Body of pancreas (tissue), 4 donors: Measurements from ENCODE around the gene MROH2A.

Experiments used
- POLR2A ChIP-seq, 3 donors: fragments of 450-650 bp; IDR thresholded peaks; one replicate each; pipeline ENCODE4 v1.6.1; 2016; ENCODE audit warnings: antibody characterized with exemption in 3 of 3, mild to moderate bottlenecking in 2 of 3
- TF ChIP-seq, protein P1 (sequence below), 7 experiments: fragments of 450-650 bp in 4 of 7; fragments of 200-600 bp in 3 of 7; sonication (generic) in 3 of 7; IDR thresholded peaks; one replicate each; pipeline ENCODE4 v1.5.1; 2016 to 2019; ENCODE audit warnings: antibody characterized with exemption in 7 of 7

GRCh38 chr2:233800208-233800607, 22.1 kb downstream of the MROH2A start:
- TF ChIP-seq, protein P1, sequence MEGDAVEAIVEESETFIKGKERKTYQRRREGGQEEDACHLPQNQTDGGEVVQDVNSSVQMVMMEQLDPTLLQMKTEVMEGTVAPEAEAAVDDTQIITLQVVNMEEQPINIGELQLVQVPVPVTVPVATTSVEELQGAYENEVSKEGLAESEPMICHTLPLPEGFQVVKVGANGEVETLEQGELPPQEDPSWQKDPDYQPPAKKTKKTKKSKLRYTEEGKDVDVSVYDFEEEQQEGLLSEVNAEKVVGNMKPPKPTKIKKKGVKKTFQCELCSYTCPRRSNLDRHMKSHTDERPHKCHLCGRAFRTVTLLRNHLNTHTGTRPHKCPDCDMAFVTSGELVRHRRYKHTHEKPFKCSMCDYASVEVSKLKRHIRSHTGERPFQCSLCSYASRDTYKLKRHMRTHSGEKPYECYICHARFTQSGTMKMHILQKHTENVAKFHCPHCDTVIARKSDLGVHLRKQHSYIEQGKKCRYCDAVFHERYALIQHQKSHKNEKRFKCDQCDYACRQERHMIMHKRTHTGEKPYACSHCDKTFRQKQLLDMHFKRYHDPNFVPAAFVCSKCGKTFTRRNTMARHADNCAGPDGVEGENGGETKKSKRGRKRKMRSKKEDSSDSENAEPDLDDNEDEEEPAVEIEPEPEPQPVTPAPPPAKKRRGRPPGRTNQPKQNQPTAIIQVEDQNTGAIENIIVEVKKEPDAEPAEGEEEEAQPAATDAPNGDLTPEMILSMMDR (IDR thresholded peaks at IDR 0.05), result no peak
- TF ChIP-seq POLR2A (IDR thresholded peaks at IDR 0.05), result no peak
